Measurements from ENCODE around the gene RALGPS1. TPM values are rescaled to one million over a fixed set of nuclear protein-coding genes. Genes with fewer than 3 reads are reported as not detected.

Gene RALGPS1
- polyA plus RNA-seq, 2 donors, result 3.8 to 6.4 TPM

DNA sequence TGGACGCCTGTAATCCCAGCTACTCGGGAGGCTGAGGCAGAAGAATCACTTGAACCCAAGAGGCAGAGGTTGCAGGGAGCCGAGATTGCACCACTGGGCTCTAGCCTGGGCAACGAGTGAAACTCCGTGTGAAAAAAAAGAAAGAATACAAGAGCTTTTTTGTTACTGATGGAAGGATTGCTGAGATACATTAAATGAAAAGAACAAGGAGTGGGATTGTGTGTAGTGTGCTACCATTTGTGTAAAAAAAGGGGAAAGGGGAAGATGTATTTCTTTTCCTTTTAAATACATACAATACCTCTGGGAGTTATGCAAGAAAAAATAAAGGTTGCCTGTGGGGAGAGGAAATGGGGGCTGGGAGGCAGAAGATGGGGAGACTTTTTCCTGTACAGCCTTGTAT lies 335.3 kb downstream of the RALGPS1 start:
- H3K9me3 ChIP-seq (ENCODE audit: control insufficient read depth in 2 of 2, insufficient read depth in 1 of 2, low read depth in 1 of 2, low read length in 1 of 2), result no peaks in the 10 kb centered on the region
- no peak overlapping the region for H3K27ac ChIP-seq (ENCODE audit: low read depth in 2 of 2, low read length in 1 of 2)
- no peaks in the 10 kb centered on the region for H3K4me1 ChIP-seq (ENCODE audit: control insufficient read depth in 2 of 2, insufficient read depth in 2 of 2, low read length in 1 of 2)
- H3K4me3 ChIP-seq (ENCODE audit: low read depth in 1 of 2, low read length in 2 of 2), result no peak overlapping the region
- WGBS, 2 donors, result 90 to 92% methylated on average over 5 of the region's 5 CpGs
- no peaks in the 10 kb centered on the region for H3K36me3 ChIP-seq (ENCODE audit: control insufficient read depth in 2 of 2, insufficient read depth in 2 of 2, low read length in 1 of 2)
- no peaks in the 10 kb centered on the region for H3K27me3 ChIP-seq (ENCODE audit: control insufficient read depth in 1 of 2, insufficient read depth in 2 of 2, low read length in 2 of 2)

DNA sequence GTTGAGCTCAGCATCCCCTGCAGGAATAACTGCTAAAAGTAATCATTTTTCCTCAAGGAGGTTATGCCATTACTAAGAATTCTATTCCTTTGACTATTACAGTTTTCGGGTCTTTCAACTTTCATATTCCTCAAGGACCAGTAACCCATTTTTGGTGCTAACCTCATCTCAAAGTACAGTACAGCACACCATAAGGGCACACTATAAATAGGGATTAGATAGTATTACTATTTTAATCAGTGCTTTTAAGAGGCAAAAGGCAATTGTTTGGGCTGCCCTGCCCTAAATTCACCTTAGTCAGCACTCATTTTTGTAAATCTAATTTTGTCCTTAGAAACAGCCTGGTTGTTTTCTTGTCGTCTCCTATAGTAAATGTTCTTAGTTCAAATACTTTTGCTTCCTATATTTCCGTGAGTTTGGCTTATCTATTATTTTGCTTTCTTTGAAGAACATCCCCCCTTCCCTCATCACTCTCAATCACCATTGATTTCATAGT lies 336.4 kb downstream of the RALGPS1 start:
- Histone ChIP-seq H3K36me3 (ENCODE audit: control insufficient read depth in 2 of 2, insufficient read depth in 2 of 2, low read length in 1 of 2) (no peaks in the 10 kb centered on the region), H3K27ac (ENCODE audit: low read depth in 2 of 2, low read length in 1 of 2) (no peak overlapping the region), H3K27me3 (ENCODE audit: control insufficient read depth in 1 of 2, insufficient read depth in 2 of 2, low read length in 2 of 2) (no peaks in the 10 kb centered on the region), H3K4me3 (ENCODE audit: low read depth in 1 of 2, low read length in 2 of 2) (no peak overlapping the region), H3K9me3 (ENCODE audit: control insufficient read depth in 2 of 2, insufficient read depth in 1 of 2, low read depth in 1 of 2, low read length in 1 of 2) (no peaks in the 10 kb centered on the region), H3K4me1 (ENCODE audit: control insufficient read depth in 2 of 2, insufficient read depth in 2 of 2, low read length in 1 of 2) (no peaks in the 10 kb centered on the region)
- WGBS, 2 donors, result 85 to 90% methylated on average over 3 of the region's 3 CpGs

DNA sequence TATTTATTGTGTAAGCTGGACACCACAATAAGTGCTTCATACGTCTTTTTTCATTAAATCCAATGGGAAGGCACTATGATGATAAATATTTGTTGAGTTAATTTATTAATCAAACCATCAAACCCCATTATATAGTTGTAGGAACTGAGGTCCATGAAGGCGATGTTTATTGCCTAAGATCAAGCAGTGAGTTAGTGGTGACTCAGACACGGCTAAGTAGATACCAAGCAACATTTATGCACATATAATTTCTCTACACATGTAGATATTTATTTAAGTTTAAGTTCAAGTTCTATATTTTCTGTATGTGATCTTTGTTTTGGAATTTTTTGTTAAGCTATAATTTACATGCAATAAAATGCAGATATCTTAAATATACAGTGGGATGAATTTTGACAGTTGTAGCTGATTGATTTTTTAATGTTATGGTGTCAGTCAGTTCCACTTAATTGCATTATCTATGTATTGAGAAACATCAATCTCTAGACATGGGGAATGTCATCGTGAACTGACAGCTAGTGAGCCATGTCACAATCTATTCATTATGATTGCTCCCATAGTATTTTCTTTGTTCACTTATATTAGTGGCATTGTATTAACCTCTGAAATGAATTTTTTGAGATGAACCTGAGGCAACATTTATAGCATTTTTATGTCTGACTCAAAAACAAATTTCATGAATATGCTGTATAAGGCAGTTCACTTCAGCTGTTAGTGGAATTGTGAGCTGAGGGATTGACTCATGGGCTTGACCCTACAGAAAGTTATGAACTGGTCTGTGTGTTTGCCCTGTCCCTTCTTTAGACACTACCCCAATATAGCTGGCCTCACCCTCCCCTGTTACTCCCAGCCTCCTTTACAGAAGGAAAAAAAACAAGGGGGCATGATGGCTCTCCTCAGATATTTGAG lies 338.1 kb downstream of the RALGPS1 start:
- Histone ChIP-seq H3K4me3 (ENCODE audit: low read depth in 1 of 2, low read length in 2 of 2) (no peak overlapping the region), H3K27me3 (ENCODE audit: control insufficient read depth in 1 of 2, insufficient read depth in 2 of 2, low read length in 2 of 2) (no peaks in the 10 kb centered on the region), H3K36me3 (ENCODE audit: control insufficient read depth in 2 of 2, insufficient read depth in 2 of 2, low read length in 1 of 2) (no peaks in the 10 kb centered on the region), H3K27ac (ENCODE audit: low read depth in 2 of 2, low read length in 1 of 2) (no peak overlapping the region), H3K9me3 (ENCODE audit: control insufficient read depth in 2 of 2, insufficient read depth in 1 of 2, low read depth in 1 of 2, low read length in 1 of 2) (no peaks in the 10 kb centered on the region), H3K4me1 (ENCODE audit: control insufficient read depth in 2 of 2, insufficient read depth in 2 of 2, low read length in 1 of 2) (no peaks in the 10 kb centered on the region)
- WGBS, 2 donors, result 89 to 90% methylated on average over 4 of the region's 4 CpGs

DNA sequence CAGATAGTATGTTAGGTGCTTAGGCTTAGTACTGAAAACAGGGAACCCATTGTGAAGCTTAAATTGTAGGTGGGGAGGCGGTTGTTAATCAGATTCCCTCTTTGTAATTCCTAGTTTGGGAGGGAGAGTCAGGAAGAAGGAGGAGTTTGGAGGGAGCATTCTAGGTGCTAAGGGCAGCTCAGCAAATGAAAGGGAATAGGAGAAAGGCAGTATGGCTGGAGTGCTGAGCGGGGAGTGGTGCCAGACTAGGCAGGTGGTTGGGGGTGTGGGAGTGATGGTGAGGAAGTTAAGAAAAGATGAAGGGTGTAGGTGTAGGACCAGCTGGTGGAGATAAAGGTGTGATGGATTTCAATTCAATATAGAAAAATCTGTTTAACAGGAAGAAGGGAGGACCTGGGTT lies 338.9 kb downstream of the RALGPS1 start:
- Histone ChIP-seq H3K27ac (ENCODE audit: low read depth in 2 of 2, low read length in 1 of 2) (no peak overlapping the region), H3K27me3 (ENCODE audit: control insufficient read depth in 1 of 2, insufficient read depth in 2 of 2, low read length in 2 of 2) (no peaks in the 10 kb centered on the region), H3K4me3 (ENCODE audit: low read depth in 1 of 2, low read length in 2 of 2) (no peak overlapping the region), H3K4me1 (ENCODE audit: control insufficient read depth in 2 of 2, insufficient read depth in 2 of 2, low read length in 1 of 2) (no peaks in the 10 kb centered on the region), H3K36me3 (ENCODE audit: control insufficient read depth in 2 of 2, insufficient read depth in 2 of 2, low read length in 1 of 2) (no peaks in the 10 kb centered on the region), H3K9me3 (ENCODE audit: control insufficient read depth in 2 of 2, insufficient read depth in 1 of 2, low read depth in 1 of 2, low read length in 1 of 2) (no peaks in the 10 kb centered on the region)
- 93 to 96% methylated on average over 2 of the region's 2 CpGs for WGBS, 2 donors

DNA sequence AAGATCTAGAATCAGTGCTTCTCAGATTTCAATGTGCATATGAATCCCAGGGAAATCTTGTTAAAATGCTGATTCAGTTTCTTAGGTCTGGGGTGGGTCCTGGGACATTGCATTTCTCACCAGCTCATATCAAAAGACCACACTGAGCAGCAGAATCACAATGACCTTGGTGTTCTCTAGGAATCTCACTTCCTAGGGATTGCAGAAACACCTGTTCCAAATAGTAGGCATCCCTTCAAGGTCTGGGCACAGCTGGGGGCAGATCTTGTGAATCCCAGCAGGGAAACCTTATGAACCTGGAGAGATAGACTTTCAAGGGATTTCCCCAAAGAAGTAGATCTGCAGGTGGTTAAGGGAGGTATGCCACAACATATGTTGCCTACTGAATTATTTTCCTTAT lies 341.1 kb downstream of the RALGPS1 start:
- H3K36me3 ChIP-seq (ENCODE audit: control insufficient read depth in 2 of 2, insufficient read depth in 2 of 2, low read length in 1 of 2), result no peaks in the 10 kb centered on the region
- no peak overlapping the region for H3K4me3 ChIP-seq (ENCODE audit: low read depth in 1 of 2, low read length in 2 of 2)
- no peak overlapping the region for H3K27ac ChIP-seq (ENCODE audit: low read depth in 2 of 2, low read length in 1 of 2)
- H3K4me1 ChIP-seq (ENCODE audit: control insufficient read depth in 2 of 2, insufficient read depth in 2 of 2, low read length in 1 of 2), result no peaks in the 10 kb centered on the region
- no peaks in the 10 kb centered on the region for H3K9me3 ChIP-seq (ENCODE audit: control insufficient read depth in 2 of 2, insufficient read depth in 1 of 2, low read depth in 1 of 2, low read length in 1 of 2)
- H3K27me3 ChIP-seq (ENCODE audit: control insufficient read depth in 1 of 2, insufficient read depth in 2 of 2, low read length in 2 of 2), result no peaks in the 10 kb centered on the region

DNA sequence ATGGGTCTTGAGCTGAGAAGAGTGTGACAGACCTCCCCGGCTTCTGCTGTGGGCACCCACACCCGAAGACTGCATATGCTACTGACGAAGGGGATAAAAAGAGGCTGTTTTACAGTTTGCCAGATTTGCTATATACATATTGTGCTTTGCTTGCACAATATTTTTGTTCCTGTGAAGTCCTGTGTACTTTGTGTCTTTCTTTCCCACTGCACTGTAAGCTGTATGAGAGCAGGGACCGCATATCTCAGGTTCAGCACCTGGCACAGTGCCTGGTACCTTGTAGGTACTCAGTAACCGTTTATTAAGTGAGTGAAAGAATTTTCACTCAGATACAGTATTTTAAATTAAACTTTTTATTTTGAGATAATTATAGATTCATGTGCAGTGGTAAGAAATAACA lies 341.7 kb downstream of the RALGPS1 start:
- 81 to 89% methylated on average over 5 of the region's 5 CpGs for WGBS, 2 donors

DNA sequence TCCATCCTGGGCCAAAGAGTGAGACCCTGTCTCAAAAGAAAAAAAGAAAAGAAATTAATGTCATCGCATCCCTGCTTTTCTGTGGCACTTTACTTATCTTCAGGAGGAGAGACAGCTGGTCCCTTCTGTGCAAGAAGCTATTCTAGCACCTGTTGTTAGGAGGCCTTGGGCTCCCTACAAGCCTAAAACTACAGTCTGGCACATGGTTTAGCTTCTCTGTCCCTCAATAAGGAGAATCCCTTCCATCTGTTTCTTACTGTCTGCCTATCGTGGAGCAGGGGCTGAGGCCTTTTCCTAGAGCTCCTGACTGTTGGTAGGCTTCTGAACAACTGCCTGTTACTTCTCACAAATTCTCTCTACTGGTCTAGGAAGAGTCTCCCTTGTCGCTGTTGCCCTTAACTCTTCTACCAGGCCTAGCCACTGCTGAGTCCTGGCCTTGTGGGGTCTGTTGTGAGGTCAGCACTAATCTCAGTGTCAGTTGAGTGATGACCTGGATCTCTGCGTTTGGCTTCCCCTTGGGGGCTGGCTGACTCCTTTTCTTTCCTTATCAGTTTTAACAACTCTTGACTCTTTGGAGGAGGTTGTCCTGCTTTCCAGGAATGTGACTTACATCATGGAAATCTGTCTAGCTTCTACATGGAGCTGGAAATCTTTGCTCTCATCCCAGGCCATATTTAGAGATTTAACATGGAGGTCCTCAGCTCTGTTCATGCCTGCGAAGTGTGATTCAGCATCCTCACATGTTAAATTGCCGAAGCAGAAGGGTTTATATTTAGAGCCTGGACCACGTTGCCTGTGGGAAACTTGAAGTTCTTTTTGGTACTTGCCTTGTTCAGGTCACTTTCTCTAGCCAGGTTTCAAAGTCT lies 344.3 kb downstream of the RALGPS1 start:
- Histone ChIP-seq H3K4me3 (ENCODE audit: low read depth in 1 of 2, low read length in 2 of 2) (no peak overlapping the region), H3K9me3 (ENCODE audit: control insufficient read depth in 2 of 2, insufficient read depth in 1 of 2, low read depth in 1 of 2, low read length in 1 of 2) (no peaks in the 10 kb centered on the region), H3K4me1 (ENCODE audit: control insufficient read depth in 2 of 2, insufficient read depth in 2 of 2, low read length in 1 of 2) (peaks cover 0 to 2% of the 10 kb centered on the region in 2 donors), H3K27me3 (ENCODE audit: control insufficient read depth in 1 of 2, insufficient read depth in 2 of 2, low read length in 2 of 2) (no peaks in the 10 kb centered on the region), H3K36me3 (ENCODE audit: control insufficient read depth in 2 of 2, insufficient read depth in 2 of 2, low read length in 1 of 2) (no peaks in the 10 kb centered on the region), H3K27ac (ENCODE audit: low read depth in 2 of 2, low read length in 1 of 2) (no peak overlapping the region)
- WGBS, 2 donors, result 86% methylated on average over 7 of the region's 7 CpGs

More for the DNA sequence above, 341.7 kb downstream of the RALGPS1 start:
- Histone ChIP-seq H3K36me3 (ENCODE audit: control insufficient read depth in 2 of 2, insufficient read depth in 2 of 2, low read length in 1 of 2) (no peaks in the 10 kb centered on the region), H3K4me1 (ENCODE audit: control insufficient read depth in 2 of 2, insufficient read depth in 2 of 2, low read length in 1 of 2) (no peaks in the 10 kb centered on the region), H3K4me3 (ENCODE audit: low read depth in 1 of 2, low read length in 2 of 2) (no peak overlapping the region), H3K27me3 (ENCODE audit: control insufficient read depth in 1 of 2, insufficient read depth in 2 of 2, low read length in 2 of 2) (no peaks in the 10 kb centered on the region), H3K27ac (ENCODE audit: low read depth in 2 of 2, low read length in 1 of 2) (no peak overlapping the region), H3K9me3 (ENCODE audit: control insufficient read depth in 2 of 2, insufficient read depth in 1 of 2, low read depth in 1 of 2, low read length in 1 of 2) (no peaks in the 10 kb centered on the region)

DNA sequence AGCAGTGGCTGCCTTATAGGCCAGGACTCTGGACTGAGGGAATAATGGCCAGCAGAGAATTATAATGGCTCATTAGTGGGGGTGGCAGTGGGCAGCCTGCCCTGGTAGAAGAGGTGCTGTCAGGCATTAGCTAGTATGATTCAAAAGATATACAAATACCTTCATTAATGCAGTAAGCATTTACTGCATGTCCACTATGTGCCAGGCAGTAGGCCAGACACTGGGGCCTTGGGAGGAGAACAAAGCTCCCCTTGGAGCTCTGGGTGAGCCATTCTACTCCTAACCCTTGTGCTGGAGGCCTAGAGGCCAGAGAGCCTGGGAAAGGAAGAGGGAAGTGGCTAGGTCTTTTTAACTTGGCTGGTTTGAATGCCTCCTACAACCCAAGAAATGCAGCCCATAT lies 348.0 kb downstream of the RALGPS1 start:
- H3K27ac ChIP-seq (ENCODE audit: low read depth in 2 of 2, low read length in 1 of 2), result no peak overlapping the region

DNA sequence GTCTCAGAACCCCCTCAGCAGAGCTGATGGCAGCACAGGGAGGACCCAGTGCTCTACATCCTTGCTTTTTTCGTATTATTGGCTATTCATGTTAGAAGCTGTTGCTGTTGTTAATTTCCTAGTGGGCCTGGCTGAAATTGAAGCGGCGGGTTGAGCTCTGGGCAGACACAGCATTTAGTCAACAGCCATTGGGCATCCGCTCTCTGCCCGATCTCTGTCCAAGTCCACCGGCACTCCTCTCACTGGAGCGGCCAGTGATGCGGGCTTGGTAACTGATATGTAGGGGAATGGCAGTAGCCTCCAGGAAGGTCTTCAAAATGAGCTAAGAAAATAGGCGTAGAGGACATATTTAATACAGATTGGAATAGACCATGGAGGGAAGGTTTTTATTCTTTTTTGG lies 348.7 kb downstream of the RALGPS1 start:
- Histone ChIP-seq H3K4me1 (ENCODE audit: control insufficient read depth in 2 of 2, insufficient read depth in 2 of 2, low read length in 1 of 2) (peaks cover 0 to 2% of the 10 kb centered on the region in 2 donors), H3K27me3 (ENCODE audit: control insufficient read depth in 1 of 2, insufficient read depth in 2 of 2, low read length in 2 of 2) (no peaks in the 10 kb centered on the region), H3K9me3 (ENCODE audit: control insufficient read depth in 2 of 2, insufficient read depth in 1 of 2, low read depth in 1 of 2, low read length in 1 of 2) (no peaks in the 10 kb centered on the region), H3K4me3 (ENCODE audit: low read depth in 1 of 2, low read length in 2 of 2) (no peak overlapping the region), H3K36me3 (ENCODE audit: control insufficient read depth in 2 of 2, insufficient read depth in 2 of 2, low read length in 1 of 2) (no peaks in the 10 kb centered on the region), H3K27ac (ENCODE audit: low read depth in 2 of 2, low read length in 1 of 2) (no peak overlapping the region)
- WGBS, 2 donors, result 96 to 98% methylated on average over 9 of the region's 9 CpGs

More for the DNA sequence above, 348.0 kb downstream of the RALGPS1 start:
- no peaks in the 10 kb centered on the region for H3K9me3 ChIP-seq (ENCODE audit: control insufficient read depth in 2 of 2, insufficient read depth in 1 of 2, low read depth in 1 of 2, low read length in 1 of 2)
- H3K27me3 ChIP-seq (ENCODE audit: control insufficient read depth in 1 of 2, insufficient read depth in 2 of 2, low read length in 2 of 2), result no peaks in the 10 kb centered on the region
- H3K36me3 ChIP-seq (ENCODE audit: control insufficient read depth in 2 of 2, insufficient read depth in 2 of 2, low read length in 1 of 2), result no peaks in the 10 kb centered on the region
- peaks cover 0 to 2% of the 10 kb centered on the region in 2 donors for H3K4me1 ChIP-seq (ENCODE audit: control insufficient read depth in 2 of 2, insufficient read depth in 2 of 2, low read length in 1 of 2)
- no peak overlapping the region for H3K4me3 ChIP-seq (ENCODE audit: low read depth in 1 of 2, low read length in 2 of 2)
